ENCODE results near the gene CTSZ.
"Not testable (repeated sequence)": the region's sequence is repeated elsewhere in the genome, so short reads cannot be mapped to it uniquely, and the experiment has no call there.

The CTSZ gene

GRCh38 chr20:58996226-58996611, 10.8 kb downstream of the CTSZ start:
- no peak for DNase-seq (ENCODE audit: low read depth in 2 of 2)

GRCh38 chr20:58995461-58996225, 11.4 kb downstream of the CTSZ start:
- no peak for DNase-seq (ENCODE audit: low read depth in 2 of 2)

- no peak for DNase-seq (ENCODE audit: low read depth in 2 of 2)
Measured at GRCh38 chr20:58994390-58995159, 12.5 kb downstream of the CTSZ start.

GRCh38 chr20:58993332-58994248, 13.5 kb downstream of the CTSZ start:
- no peak for DNase-seq (ENCODE audit: low read depth in 2 of 2)

GRCh38 chr20:58992911-58993310, 14.1 kb downstream of the CTSZ start:
- no peak for DNase-seq (ENCODE audit: low read depth in 2 of 2)

GRCh38 chr20:58991715-58992114, 15.3 kb downstream of the CTSZ start:
- DNase-seq (ENCODE audit: low read depth in 2 of 2) = no peak

GRCh38 chr20:58990651-58991445, 16.2 kb downstream of the CTSZ start:
- DNase-seq (ENCODE audit: low read depth in 2 of 2) = no peak

- DNase-seq (ENCODE audit: low read depth in 2 of 2) = no peak
Measured at GRCh38 chr20:58989196-58989595, 17.9 kb downstream of the CTSZ start.

- DNase-seq (ENCODE audit: low read depth in 2 of 2) = no peak
Measured at GRCh38 chr20:58988565-58988882, 18.5 kb downstream of the CTSZ start.

- no peak for DNase-seq (ENCODE audit: low read depth in 2 of 2)
Measured at GRCh38 chr20:58987790-58988564, 19.1 kb downstream of the CTSZ start.

GRCh38 chr20:58986968-58987517, 20.0 kb downstream of the CTSZ start:
- DNase-seq (ENCODE audit: low read depth in 2 of 2) = no peak

GRCh38 chr20:58986286-58986967, 20.6 kb downstream of the CTSZ start:
- no peak for DNase-seq (ENCODE audit: low read depth in 2 of 2)

GRCh38 chr20:58985656-58986055, 21.4 kb downstream of the CTSZ start:
- no peak for DNase-seq (ENCODE audit: low read depth in 2 of 2)

GRCh38 chr20:58984691-58985090, 22.4 kb downstream of the CTSZ start:
- DNase-seq (ENCODE audit: low read depth in 2 of 2) = no peak

- not testable (repeated sequence) for DNase-seq (ENCODE audit: low read depth in 2 of 2)
Measured at GRCh38 chr20:58983115-58983468, 24.0 kb downstream of the CTSZ start.

- no peak for DNase-seq (ENCODE audit: low read depth in 2 of 2)
Measured at GRCh38 chr20:58982406-58983114, 24.5 kb downstream of the CTSZ start.

- DNase-seq (ENCODE audit: low read depth in 2 of 2) = no peak
Measured at GRCh38 chr20:58981628-58982364, 25.3 kb downstream of the CTSZ start.
